CD4-positive, alpha-beta T cell treated with Interleukin-4 for 4 hours (primary cell): ENCODE measurements around the gene SOX18.
"Not testable (repeated sequence)": the region's sequence is repeated elsewhere in the genome, so short reads cannot be mapped to it uniquely, and the experiment has no call there.

Experiments
- DNase-seq: peaks from one replicate; pipeline ENCODE4 v3.0.0-alpha.2; 2020

Gene SOX18

GRCh38 chr20:64049060-64049877, at the start of gene SOX18:
TSS of gene SOX18 (minus strand) at chr20:64049639. CDS start at chr20:64049516, 123 bp downstream.
- DNase-seq: no peak

- no peak for DNase-seq
These were observed 49.1 kb upstream of the SOX18 start for GRCh38 chr20:64098471-64099013.

GRCh38 chr20:64096535-64096934, 47.1 kb upstream of the SOX18 start:
- DNase-seq: no peak

- no peak for DNase-seq
These were observed 46.5 kb upstream of the SOX18 start for GRCh38 chr20:64095927-64096326.

GRCh38 chr20:64095455-64095854, 46.0 kb upstream of the SOX18 start:
- no peak for DNase-seq

GRCh38 chr20:64093013-64093503, 43.6 kb upstream of the SOX18 start:
- no peak for DNase-seq

- no peak for DNase-seq
These were observed 43.0 kb upstream of the SOX18 start for GRCh38 chr20:64092258-64093012.

- no peak for DNase-seq
These were observed 42.3 kb upstream of the SOX18 start for GRCh38 chr20:64091770-64092169.

GRCh38 chr20:64091340-64091739, 41.9 kb upstream of the SOX18 start:
- DNase-seq: no peak

GRCh38 chr20:64090165-64090564, 40.7 kb upstream of the SOX18 start:
- no peak for DNase-seq

GRCh38 chr20:64088586-64088985, 39.1 kb upstream of the SOX18 start:
- DNase-seq: not testable (repeated sequence)

GRCh38 chr20:64087226-64087825, 37.9 kb upstream of the SOX18 start:
- not testable (repeated sequence) for DNase-seq

- DNase-seq: no peak
These were observed 37.4 kb upstream of the SOX18 start for GRCh38 chr20:64086801-64087200.

GRCh38 chr20:64084685-64085152, 35.3 kb upstream of the SOX18 start:
- DNase-seq: no peak

GRCh38 chr20:64083804-64084684, 34.6 kb upstream of the SOX18 start, which contains the start of gene LKAAEAR1:
TSS of gene LKAAEAR1 (minus strand) at chr20:64084398. CDS start at chr20:64084219, 179 bp downstream.
- no peak for DNase-seq

GRCh38 chr20:64083378-64083803, 34.0 kb upstream of the SOX18 start:
- DNase-seq: peak; percentile 56

GRCh38 chr20:64082820-64083377, 33.5 kb upstream of the SOX18 start:
- DNase-seq: no peak

GRCh38 chr20:64082126-64082731, 32.8 kb upstream of the SOX18 start:
- no peak for DNase-seq

- DNase-seq: no peak
These were observed 32.2 kb upstream of the SOX18 start for GRCh38 chr20:64081624-64081964.

GRCh38 chr20:64080813-64081623, 31.6 kb upstream of the SOX18 start:
- DNase-seq: no peak
